ENCODE measurements around the gene KLK1.
A peak's percentile ranks its signal among the peaks of the same experiment; 100 is the strongest.

KLK1 gene

DNA sequence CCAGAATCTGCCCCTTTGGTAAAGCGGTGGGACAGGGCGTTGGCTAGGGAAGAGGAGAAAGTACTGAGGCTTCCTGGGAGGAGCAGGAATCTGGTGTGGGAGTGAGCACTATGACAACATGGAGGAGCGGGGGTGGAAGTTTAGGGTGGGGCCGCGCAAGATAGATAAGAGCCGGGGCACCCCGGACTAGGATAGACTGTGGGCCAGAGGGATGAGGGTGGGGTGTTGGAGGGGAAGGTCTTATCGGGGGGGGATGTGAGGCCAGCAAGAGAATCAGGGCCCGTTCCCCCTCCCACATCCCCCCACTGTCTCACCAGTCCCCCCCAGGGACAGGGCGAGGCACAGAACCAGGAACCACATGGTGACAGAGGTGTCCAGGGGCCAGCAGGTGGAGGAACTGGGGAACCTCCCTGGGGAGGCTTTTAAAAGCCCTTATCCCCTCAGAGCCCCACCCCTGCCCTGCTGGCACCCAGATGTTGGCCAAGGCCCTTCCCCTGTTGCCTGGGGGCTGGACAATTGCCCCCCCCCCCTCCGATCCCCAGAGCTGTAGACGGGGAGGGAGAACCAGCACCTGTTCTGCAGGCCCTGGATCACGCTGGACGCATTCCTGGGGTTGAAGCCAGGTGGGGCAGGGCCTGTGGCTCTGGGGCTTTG, at the start of gene KLK1:
Gene KLK1, minus strand, starts transcription at position 399 of the 654 bp plus-strand sequence. Its CDS starts 39 bp downstream, at position 360.
- Mint-ChIP-seq H3K27ac (no peak within 1 kb of the TSS), H3K36me3 (no peaks in the 10 kb centered on the region), H3K9me3 (no peaks in the 10 kb centered on the region), H3K4me3 (no peak within 1 kb of the TSS), H3K4me1 (peaks cover 27% of the 10 kb centered on the region)
- ATAC-seq (no peak), DNase-seq (ENCODE audit: low spot score in 2 of 2) (no peak)

DNA sequence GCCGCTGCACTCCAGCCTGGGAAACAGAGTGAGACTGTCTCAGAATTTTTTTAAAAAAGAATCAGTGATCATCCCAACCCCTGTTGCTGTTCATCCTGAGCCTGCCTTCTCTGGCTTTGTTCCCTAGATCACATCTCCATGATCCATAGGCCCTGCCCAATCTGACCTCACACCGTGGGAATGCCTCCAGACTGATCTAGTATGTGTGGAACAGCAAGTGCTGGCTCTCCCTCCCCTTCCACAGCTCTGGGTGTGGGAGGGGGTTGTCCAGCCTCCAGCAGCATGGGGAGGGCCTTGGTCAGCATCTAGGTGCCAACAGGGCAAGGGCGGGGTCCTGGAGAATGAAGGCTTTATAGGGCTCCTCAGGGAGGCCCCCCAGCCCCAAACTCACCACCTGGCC, 49.5 kb upstream of the KLK1 start, which contains the start of gene KLK2:
Gene KLK2, plus strand, starts transcription at position 384 of the 400 bp plus-strand sequence. CDS start 35 bp downstream, outside the sequence.
- no peaks in the 10 kb centered on the region for H3K36me3 Mint-ChIP-seq
- H3K4me3 Mint-ChIP-seq: no peak within 1 kb of the TSS
- no peak within 1 kb of the TSS for H3K27ac Mint-ChIP-seq
- H3K9me3 Mint-ChIP-seq: no peaks in the 10 kb centered on the region
- H3K4me1 Mint-ChIP-seq: no peaks in the 10 kb centered on the region
- DNase-seq (ENCODE audit: low spot score in 2 of 2) (no peak), ATAC-seq (no peak)

DNA sequence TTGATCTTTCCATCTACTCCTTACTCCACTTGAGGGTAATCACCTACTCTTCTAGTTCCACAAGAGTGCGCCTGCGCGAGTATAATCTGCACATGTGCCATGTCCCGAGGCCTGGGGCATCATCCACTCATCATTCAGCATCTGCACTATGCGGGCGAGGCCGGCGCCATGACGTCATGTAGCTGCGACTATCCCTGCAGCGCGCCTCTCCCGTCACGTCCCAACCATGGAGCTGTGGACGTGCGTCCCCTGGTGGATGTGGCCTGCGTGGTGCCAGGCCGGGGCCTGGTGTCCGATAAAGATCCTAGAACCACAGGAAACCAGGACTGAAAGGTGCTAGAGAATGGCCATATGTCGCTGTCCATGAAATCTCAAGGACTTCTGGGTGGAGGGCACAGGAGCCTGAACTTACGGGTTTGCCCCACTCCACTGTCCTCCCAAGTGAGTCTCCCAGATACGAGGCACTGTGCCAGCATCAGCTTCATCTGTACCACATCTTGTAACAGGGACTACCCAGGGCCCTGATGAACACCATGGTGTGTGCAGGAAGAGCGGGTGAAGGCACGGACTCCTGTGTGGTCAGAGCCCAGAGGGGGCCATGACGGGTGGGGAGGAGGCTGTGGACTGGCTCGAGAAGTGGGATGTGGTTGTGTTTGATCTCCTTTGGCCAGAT, 47.0 kb upstream of the KLK1 start:
- Mint-ChIP-seq H3K4me1 (no peaks in the 10 kb centered on the region), H3K27ac (no peak overlapping the region), H3K9me3 (no peaks in the 10 kb centered on the region), H3K36me3 (no peaks in the 10 kb centered on the region), H3K4me3 (no peak overlapping the region)
- ATAC-seq (peak; percentile 31), DNase-seq (ENCODE audit: low spot score in 2 of 2) (peak in 1 of 2 donors; percentile 53)

DNA sequence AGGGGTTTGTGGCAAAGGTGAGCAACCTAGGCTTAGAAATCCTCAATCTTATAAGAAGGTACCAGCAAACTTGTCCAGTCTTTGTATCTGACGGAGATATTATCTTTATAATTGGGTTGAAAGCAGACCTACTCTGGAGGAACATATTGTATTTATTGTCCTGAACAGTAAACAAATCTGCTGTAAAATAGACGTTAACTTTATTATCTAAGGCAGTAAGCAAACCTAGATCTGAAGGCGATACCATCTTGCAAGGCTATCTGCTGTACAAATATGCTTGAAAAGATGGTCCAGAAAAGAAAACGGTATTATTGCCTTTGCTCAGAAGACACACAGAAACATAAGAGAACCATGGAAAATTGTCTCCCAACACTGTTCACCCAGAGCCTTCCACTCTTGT, 45.9 kb upstream of the KLK1 start:
- Mint-ChIP-seq H3K36me3 (no peaks in the 10 kb centered on the region), H3K4me1 (no peaks in the 10 kb centered on the region), H3K9me3 (no peaks in the 10 kb centered on the region), H3K27ac (no peak overlapping the region), H3K4me3 (no peak overlapping the region)
- no peak for DNase-seq (ENCODE audit: low spot score in 2 of 2)
- no peak for ATAC-seq

DNA sequence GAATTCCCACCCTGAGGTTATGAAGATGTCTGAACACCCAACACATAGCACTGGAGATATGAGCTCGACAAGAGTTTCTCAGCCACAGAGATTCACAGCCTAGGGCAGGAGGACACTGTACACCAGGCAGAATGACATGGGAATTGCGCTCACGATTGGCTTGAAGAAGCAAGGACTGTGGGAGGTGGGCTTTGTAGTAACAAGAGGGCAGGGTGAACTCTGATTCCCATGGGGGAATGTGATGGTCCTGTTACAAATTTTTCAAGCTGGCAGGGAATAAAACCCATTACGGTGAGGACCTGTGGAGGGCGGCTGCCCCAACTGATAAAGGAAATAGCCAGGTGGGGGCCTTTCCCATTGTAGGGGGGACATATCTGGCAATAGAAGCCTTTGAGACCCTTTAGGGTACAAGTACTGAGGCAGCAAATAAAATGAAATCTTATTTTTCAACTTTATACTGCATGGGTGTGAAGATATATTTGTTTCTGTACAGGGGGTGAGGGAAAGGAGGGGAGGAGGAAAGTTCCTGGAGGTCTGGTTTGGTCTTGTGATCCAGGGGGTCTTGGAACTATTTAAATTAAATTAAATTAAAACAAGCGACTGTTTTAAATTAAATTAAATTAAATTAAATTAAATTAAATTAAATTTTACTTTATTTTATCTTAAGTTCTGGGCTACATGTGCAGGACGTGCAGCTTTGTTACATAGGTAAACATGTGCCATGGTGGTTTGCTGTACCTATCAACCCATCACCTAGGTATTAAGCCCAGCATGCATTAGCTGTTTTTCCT, 38.1 kb upstream of the KLK1 start:
- H3K36me3 Mint-ChIP-seq: no peaks in the 10 kb centered on the region
- DNase-seq (ENCODE audit: low spot score in 2 of 2) (no peak), ATAC-seq (no peak)
- peaks cover 3% of the 10 kb centered on the region for H3K9me3 Mint-ChIP-seq
- H3K27ac Mint-ChIP-seq: no peak overlapping the region
- no peak overlapping the region for H3K4me3 Mint-ChIP-seq
- no peaks in the 10 kb centered on the region for H3K4me1 Mint-ChIP-seq

DNA sequence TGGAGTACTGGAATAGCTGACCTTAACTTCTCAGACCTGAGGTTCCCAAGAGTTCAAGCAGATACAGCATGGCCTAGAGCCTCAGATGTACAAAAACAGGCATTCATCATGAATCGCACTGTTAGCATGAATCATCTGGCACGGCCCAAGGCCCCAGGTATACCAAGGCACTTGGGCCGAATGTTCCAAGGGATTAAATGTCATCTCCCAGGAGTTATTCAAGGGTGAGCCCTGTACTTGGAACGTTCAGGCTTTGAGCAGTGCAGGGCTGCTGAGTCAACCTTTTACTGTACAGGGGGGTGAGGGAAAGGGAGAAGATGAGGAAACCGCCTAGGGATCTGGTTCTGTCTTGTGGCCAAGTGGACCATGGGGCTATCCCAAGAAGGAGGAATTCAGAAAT, 37.4 kb upstream of the KLK1 start:
- H3K4me1 Mint-ChIP-seq: no peaks in the 10 kb centered on the region
- ATAC-seq (no peak), DNase-seq (ENCODE audit: low spot score in 2 of 2) (no peak)
- H3K9me3 Mint-ChIP-seq: peaks cover 3% of the 10 kb centered on the region
- no peak overlapping the region for H3K4me3 Mint-ChIP-seq
- H3K27ac Mint-ChIP-seq: no peak overlapping the region
- no peaks in the 10 kb centered on the region for H3K36me3 Mint-ChIP-seq

DNA sequence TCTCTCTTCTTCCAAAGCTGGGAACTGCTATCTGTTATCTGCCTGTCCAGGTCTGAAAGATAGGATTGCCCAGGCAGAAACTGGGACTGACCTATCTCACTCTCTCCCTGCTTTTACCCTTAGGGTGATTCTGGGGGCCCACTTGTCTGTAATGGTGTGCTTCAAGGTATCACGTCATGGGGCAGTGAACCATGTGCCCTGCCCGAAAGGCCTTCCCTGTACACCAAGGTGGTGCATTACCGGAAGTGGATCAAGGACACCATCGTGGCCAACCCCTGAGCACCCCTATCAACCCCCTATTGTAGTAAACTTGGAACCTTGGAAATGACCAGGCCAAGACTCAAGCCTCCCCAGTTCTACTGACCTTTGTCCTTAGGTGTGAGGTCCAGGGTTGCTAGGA, 36.3 kb upstream of the KLK1 start:
- no peaks in the 10 kb centered on the region for H3K36me3 Mint-ChIP-seq
- no peak for DNase-seq (ENCODE audit: low spot score in 2 of 2)
- H3K27ac Mint-ChIP-seq: no peak overlapping the region
- peaks cover 3% of the 10 kb centered on the region for H3K9me3 Mint-ChIP-seq
- ATAC-seq: no peak
- H3K4me1 Mint-ChIP-seq: no peaks in the 10 kb centered on the region
- H3K4me3 Mint-ChIP-seq: no peak overlapping the region

DNA sequence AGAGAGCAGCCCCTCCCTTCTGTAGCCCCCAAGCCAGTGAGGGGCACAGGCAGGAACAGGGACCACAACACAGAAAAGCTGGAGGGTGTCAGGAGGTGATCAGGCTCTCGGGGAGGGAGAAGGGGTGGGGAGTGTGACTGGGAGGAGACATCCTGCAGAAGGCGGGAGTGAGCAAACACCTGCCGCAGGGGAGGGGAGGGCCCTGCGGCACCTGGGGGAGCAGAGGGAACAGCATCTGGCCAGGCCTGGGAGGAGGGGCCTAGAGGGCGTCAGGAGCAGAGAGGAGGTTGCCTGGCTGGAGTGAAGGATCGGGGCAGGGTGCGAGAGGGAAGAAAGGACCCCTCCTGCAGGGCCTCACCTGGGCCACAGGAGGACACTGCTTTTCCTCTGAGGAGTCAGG, 35.3 kb upstream of the KLK1 start:
- Mint-ChIP-seq H3K4me3 (no peak overlapping the region), H3K36me3 (no peaks in the 10 kb centered on the region), H3K4me1 (no peaks in the 10 kb centered on the region), H3K27ac (no peak overlapping the region), H3K9me3 (peaks cover 3% of the 10 kb centered on the region)
- ATAC-seq: no peak
- DNase-seq (ENCODE audit: low spot score in 2 of 2): no peak

DNA sequence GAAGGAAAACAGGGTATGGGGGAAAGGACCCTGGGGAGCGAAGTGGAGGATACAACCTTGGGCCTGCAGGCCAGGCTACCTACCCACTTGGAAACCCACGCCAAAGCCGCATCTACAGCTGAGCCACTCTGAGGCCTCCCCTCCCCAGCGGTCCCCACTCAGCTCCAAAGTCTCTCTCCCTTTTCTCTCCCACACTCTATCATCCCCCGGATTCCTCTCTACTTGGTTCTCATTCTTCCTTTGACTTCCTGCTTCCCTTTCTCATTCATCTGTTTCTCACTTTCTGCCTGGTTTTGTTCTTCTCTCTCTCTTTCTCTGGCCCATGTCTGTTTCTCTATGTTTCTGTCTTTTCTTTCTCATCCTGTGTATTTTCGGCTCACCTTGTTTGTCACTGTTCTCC, 33.8 kb upstream of the KLK1 start:
- DNase-seq (ENCODE audit: low spot score in 2 of 2): no peak
- no peaks in the 10 kb centered on the region for H3K36me3 Mint-ChIP-seq
- peaks cover 3% of the 10 kb centered on the region for H3K9me3 Mint-ChIP-seq
- H3K4me1 Mint-ChIP-seq: no peaks in the 10 kb centered on the region
- H3K27ac Mint-ChIP-seq: no peak overlapping the region
- no peak for ATAC-seq
- no peak overlapping the region for H3K4me3 Mint-ChIP-seq

DNA sequence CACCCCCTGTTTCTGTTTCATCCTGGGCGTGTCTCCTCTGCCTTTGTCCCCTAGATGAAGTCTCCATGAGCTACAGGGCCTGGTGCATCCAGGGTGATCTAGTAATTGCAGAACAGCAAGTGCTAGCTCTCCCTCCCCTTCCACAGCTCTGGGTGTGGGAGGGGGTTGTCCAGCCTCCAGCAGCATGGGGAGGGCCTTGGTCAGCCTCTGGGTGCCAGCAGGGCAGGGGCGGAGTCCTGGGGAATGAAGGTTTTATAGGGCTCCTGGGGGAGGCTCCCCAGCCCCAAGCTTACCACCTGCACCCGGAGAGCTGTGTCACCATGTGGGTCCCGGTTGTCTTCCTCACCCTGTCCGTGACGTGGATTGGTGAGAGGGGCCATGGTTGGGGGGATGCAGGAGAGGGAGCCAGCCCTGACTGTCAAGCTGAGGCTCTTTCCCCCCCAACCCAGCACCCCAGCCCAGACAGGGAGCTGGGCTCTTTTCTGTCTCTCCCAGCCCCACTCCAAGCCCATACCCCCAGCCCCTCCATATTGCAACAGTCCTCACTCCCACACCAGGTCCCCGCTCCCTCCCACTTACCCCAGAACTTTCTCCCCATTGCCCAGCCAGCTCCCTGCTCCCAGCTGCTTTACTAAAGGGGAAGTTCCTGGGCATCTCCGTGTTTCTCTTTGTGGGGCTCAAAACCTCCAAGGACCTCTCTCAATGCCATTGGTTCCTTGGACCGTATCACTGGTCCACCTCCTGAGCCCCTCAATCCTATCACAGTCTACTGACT, 31.2 kb upstream of the KLK1 start, which contains the start of gene KLK3:
Gene KLK3, plus strand, starts transcription at position 280 of the 775 bp plus-strand sequence. Its CDS starts 41 bp downstream, at position 321.
- peak within 1 kb of the TSS; percentile 32 for H3K27ac Mint-ChIP-seq
- no peak for DNase-seq (ENCODE audit: low spot score in 2 of 2)

DNA sequence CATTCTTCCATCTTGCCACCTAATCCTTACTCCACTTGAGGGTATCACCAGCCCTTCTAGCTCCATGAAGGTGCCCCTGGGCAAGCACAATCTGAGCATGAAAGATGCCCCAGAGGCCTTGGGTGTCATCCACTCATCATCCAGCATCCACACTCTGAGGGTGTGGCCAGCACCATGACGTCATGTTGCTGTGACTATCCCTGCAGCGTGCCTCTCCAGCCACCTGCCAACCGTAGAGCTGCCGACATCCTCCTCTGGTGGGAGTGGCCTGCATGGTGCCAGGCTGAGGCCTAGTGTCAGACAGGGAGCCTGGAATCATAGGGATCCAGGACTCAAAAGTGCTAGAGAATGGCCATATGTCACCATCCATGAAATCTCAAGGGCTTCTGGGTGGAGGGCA, 28.0 kb upstream of the KLK1 start:
- ATAC-seq (no peak), DNase-seq (ENCODE audit: low spot score in 2 of 2) (no peak)
- Mint-ChIP-seq H3K36me3 (no peaks in the 10 kb centered on the region), H3K4me1 (no peaks in the 10 kb centered on the region), H3K4me3 (no peak overlapping the region), H3K9me3 (no peaks in the 10 kb centered on the region), H3K27ac (no peak overlapping the region)

More for the DNA sequence above, 31.2 kb upstream of the KLK1 start, which contains the start of gene KLK3:
- H3K36me3 Mint-ChIP-seq: no peaks in the 10 kb centered on the region
- H3K9me3 Mint-ChIP-seq: no peaks in the 10 kb centered on the region
- H3K4me3 Mint-ChIP-seq: no peak within 1 kb of the TSS
- ATAC-seq: no peak
- no peaks in the 10 kb centered on the region for H3K4me1 Mint-ChIP-seq

DNA sequence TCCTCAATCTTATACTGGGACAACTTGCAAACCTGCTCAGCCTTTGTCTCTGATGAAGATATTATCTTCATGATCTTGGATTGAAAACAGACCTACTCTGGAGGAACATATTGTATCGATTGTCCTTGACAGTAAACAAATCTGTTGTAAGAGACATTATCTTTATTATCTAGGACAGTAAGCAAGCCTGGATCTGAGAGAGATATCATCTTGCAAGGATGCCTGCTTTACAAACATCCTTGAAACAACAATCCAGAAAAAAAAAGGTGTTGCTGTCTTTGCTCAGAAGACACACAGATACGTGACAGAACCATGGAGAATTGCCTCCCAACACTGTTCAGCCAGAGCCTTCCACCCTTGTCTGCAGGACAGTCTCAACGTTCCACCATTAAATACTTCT, 27.2 kb upstream of the KLK1 start:
- no peak for ATAC-seq
- Mint-ChIP-seq H3K4me1 (no peaks in the 10 kb centered on the region), H3K9me3 (no peaks in the 10 kb centered on the region), H3K36me3 (no peaks in the 10 kb centered on the region), H3K4me3 (no peak overlapping the region), H3K27ac (no peak overlapping the region)
- DNase-seq (ENCODE audit: low spot score in 2 of 2): no peak

DNA sequence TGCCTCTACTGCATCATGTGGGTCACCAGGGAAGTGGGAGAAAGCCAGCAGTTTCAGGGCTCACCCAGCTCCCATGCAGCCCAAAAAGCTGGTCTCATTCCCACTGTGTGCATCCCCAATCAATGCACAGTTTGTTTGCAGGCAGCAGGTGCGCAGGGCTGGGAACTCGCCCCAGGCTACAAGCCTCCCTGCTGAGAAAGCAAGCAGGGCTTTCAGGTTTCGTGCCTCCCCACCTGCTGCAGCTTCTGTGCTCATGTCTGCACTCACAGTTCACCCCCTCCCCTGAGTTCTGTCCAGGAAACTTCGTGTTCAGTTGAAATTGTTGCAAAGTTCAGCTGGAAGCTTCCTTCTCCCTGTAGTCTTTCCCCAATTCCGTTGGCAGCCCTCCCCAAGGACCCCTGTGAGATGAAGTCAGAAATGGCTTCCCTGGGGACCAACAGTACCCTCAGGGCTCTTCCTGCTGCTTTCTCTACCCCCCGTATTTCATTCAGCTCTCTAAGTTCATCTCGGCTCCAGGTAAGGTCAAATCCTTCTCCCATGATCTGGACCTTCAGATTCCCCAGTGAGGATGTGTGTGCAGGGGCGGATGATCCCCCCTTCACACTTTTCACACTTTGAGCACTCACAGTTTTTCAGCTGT, 20.8 kb upstream of the KLK1 start:
- no peaks in the 10 kb centered on the region for H3K36me3 Mint-ChIP-seq
- ATAC-seq (no peak), DNase-seq (ENCODE audit: low spot score in 2 of 2) (no peak)
- peaks cover 13% of the 10 kb centered on the region for H3K9me3 Mint-ChIP-seq
- H3K27ac Mint-ChIP-seq: no peak overlapping the region
- no peaks in the 10 kb centered on the region for H3K4me1 Mint-ChIP-seq
- H3K4me3 Mint-ChIP-seq: no peak overlapping the region

DNA sequence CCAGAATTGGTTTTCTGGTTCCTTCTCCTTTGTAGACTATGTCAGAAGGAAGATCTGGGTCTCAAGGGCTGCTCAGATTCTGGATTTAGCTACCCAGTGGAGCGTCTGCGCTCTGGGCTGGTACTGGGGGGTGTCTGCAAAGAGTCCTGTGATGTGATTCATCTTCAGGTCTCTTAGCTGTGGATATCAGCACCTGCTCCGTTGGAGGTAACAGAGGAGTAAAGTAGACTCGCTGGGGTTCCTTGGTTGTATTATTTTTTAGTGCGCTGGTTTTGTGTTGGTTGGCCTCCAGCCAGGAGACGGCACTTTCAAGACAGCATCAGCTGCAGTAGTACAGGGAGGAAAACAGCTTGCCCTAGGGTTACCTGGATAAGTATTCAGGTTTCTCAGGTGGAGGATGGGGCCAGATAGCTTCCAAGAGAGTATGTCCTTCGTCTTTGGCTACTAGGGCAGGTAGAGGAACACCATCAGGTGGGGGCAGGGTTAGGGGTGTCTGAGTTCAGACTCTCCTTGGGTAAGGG, 20.2 kb upstream of the KLK1 start:
- ATAC-seq (no peak), DNase-seq (ENCODE audit: low spot score in 2 of 2) (no peak)
- Mint-ChIP-seq H3K4me1 (no peaks in the 10 kb centered on the region), H3K9me3 (peaks cover 13% of the 10 kb centered on the region), H3K4me3 (no peak overlapping the region), H3K27ac (no peak overlapping the region), H3K36me3 (no peaks in the 10 kb centered on the region)

Measured in stimulated activated effector memory CD8-positive, alpha-beta T cell treated with anti-CD3 and anti-CD28 coated beads, Interleukin-12 subunit alpha, Interleukin-12 subunit beta, amount 100 ng/mL, for 72 hours (primary cell).